AG04449 (cell line): Measurements from ENCODE around the gene F2.
"Not testable (repeated sequence)": the region's sequence is repeated elsewhere in the genome, so short reads cannot be mapped to it uniquely, and the experiment has no call there.

Experiments used
- CTCF ChIA-PET: fragments of 350-600 bp; formaldehyde crosslinking; extraction: SDS; loops from one replicate; lab custom pipeline; 2021; ENCODE audit warnings: antibody characterized with exemption; lab: Yijun Ruan, JAX
- POLR2A ChIA-PET: fragments of 400-600, 350-600 bp; formaldehyde crosslinking; extraction: SDS; loops from one replicate; lab custom pipeline; 2020; ENCODE audit warnings: antibody characterized with exemption, inconsistent platforms; lab: Yijun Ruan, JAX
- DNase-seq: peaks from one replicate; pipeline ENCODE4 v3.0.0-alpha.2; 2010; ENCODE audit warnings: low read depth, low spot score
- H3K4me3 ChIP-seq: 2 replicates; pipeline ENCODE4 v1.5.1; 2011; ENCODE audit warnings: low read depth, mild to moderate bottlenecking, control low read depth, low read length
- TF ChIP-seq, protein P1 (sequence below): IDR thresholded peaks from one replicate; pipeline ENCODE4 v1.5.1; 2011; ENCODE audit warnings: mild to moderate bottlenecking, moderate library complexity, low read length, control low read depth, inconsistent platforms; ENCODE audit not compliant: insufficient read depth; ENCODE audit errors: missing control alignments

Gene F2

DNA sequence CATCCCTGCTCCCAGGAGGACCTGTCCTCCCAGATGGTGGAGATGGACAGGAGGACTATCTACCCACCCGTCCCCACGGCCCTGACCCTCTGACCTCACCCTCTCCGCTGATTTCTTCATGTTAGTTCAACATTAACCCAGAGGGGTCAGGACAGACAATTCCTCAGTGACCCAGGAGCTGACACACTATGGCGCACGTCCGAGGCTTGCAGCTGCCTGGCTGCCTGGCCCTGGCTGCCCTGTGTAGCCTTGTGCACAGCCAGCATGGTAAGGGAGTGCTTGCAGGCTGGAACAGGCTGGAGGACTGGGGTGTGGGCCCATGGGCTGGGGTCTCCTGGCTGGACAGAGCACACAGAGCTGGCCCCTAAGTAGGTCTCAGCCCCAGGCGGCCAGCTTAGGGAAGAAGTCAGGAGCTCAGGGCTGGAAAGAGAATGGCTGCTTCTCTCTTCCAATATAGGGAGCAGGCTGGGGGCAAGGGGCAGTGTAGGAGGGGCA lies at the start of gene F2:
Gene F2 (plus strand): TSS at position 166 of the 495 bp plus-strand sequence. CDS start 23 bp downstream, at position 189.
- ChIA-PET CTCF (no interaction called here), POLR2A (no interaction called here)
- H3K4me3 ChIP-seq = no peak within 1 kb of the TSS
- no peak for DNase-seq
- TF ChIP-seq, protein P1, sequence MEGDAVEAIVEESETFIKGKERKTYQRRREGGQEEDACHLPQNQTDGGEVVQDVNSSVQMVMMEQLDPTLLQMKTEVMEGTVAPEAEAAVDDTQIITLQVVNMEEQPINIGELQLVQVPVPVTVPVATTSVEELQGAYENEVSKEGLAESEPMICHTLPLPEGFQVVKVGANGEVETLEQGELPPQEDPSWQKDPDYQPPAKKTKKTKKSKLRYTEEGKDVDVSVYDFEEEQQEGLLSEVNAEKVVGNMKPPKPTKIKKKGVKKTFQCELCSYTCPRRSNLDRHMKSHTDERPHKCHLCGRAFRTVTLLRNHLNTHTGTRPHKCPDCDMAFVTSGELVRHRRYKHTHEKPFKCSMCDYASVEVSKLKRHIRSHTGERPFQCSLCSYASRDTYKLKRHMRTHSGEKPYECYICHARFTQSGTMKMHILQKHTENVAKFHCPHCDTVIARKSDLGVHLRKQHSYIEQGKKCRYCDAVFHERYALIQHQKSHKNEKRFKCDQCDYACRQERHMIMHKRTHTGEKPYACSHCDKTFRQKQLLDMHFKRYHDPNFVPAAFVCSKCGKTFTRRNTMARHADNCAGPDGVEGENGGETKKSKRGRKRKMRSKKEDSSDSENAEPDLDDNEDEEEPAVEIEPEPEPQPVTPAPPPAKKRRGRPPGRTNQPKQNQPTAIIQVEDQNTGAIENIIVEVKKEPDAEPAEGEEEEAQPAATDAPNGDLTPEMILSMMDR = no peak

- TF ChIP-seq, protein P1 = no peak
- CTCF ChIA-PET = interaction anchor here (0.9 to 2.1 kb wide), 7 partner anchors 10 to 140 kb away, joined by 3 to 12 read pairs (median 3); no protein-coding TSS in a partner anchor
- POLR2A ChIA-PET = interaction anchor here (1.5 kb wide), 1 partner anchor 31 kb away, joined by 3 read pairs; the partner anchor contains the start of gene ZNF408
- no peak for DNase-seq
- no peak overlapping the region for H3K4me3 ChIP-seq
Measured at GRCh38 chr11:46669711-46670139, 49.3 kb upstream of the F2 start.

GRCh38 chr11:46670521-46670920 lies 48.5 kb upstream of the F2 start:
- H3K4me3 ChIP-seq, DNase-seq: not testable (repeated sequence)
- CTCF ChIA-PET = interaction anchor here (1.0 to 2.3 kb wide), 8 partner anchors 8 to 287 kb away, joined by 3 to 12 read pairs (median 4); no protein-coding TSS in a partner anchor
- POLR2A ChIA-PET = interaction anchor here (0.9 to 1.0 kb wide), 2 partner anchors 11 to 26 kb away, joined by 3 read pairs; no protein-coding TSS in a partner anchor

DNA sequence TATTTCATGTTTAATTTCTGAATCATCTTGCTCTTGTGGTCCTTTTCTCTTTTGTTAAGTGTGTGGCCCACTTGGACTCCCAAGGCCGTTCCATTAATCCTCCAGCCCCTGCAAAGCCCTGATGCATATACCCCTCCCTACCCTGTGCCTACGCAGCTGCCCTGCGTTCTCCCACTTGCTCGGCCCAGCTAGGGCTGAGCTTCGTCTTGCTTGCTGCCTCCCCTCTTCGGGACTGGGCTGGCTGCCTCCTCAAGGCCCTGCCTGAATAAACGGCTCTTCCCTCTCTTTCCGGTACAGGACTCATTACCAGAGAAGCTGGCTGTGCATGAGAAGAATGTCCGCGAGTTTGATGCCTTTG lies 47.1 kb upstream of the F2 start:
- TF ChIP-seq, protein P1 = no peak
- ChIA-PET CTCF (interaction anchor here (1.1 to 2.3 kb wide), 5 partner anchors 9 to 283 kb away, joined by 4 to 12 read pairs (median 5); no protein-coding TSS in a partner anchor), POLR2A (no interaction called here)
- DNase-seq = no peak
- no peak overlapping the region for H3K4me3 ChIP-seq

DNA sequence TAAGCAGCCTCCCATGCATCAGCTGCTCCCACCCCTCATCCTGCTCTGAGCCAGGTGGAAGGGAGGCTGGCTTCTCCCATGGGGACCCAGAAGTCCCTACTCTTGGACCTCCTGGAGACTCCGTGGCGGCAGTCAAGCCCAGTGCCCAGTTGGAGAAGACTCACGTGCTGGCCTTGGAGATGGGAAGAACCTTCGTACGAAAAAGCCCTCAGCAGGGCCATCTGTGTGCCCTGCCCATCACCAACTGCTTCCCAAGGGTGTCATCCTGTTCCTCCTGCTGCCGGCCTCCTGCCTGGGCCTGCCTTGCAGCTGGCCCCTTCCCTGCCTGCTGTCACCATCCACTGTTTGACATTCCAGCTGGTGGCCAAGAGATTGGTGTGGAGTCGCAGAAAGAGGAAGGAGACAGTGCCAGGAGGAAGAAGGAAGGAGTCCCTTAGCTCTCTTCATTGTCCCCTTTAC lies 46.6 kb upstream of the F2 start:
- POLR2A ChIA-PET = no interaction called here
- TF ChIP-seq, protein P1 = no peak
- H3K4me3 ChIP-seq = no peak overlapping the region
- DNase-seq = no peak
- CTCF ChIA-PET = interaction anchor here (1.1 to 2.3 kb wide), 4 partner anchors 9 to 23 kb away, joined by 4 to 7 read pairs (median 4); no protein-coding TSS in a partner anchor

- ChIA-PET POLR2A (interaction anchor here (0.6 kb wide), 1 partner anchor 111 kb away, joined by 4 read pairs; no protein-coding TSS in a partner anchor), CTCF (interaction anchor here (1.0 to 1.8 kb wide), 4 partner anchors 10 to 290 kb away, joined by 3 to 5 read pairs (median 4); no protein-coding TSS in a partner anchor)
- no peak for DNase-seq
- TF ChIP-seq, protein P1 = no peak
- no peak overlapping the region for H3K4me3 ChIP-seq
Measured at GRCh38 chr11:46673713-46674462, 45.1 kb upstream of the F2 start.
